B cell (primary cell): ENCODE results near the gene SALL3.

ENCODE experiments used
- CTCF ChIP-seq: fragments of 200-600 bp; IDR thresholded peaks from one replicate; pipeline ENCODE4 v1.8.0; 2022; ENCODE audit warnings: antibody characterized with exemption, mild to moderate bottlenecking
- EZH2 ChIP-seq: IDR thresholded peaks from 2 replicates; pipeline ENCODE4 v1.6.1; 2012; ENCODE audit warnings: borderline replicate concordance, low read depth, mild to moderate bottlenecking, moderate library complexity, low read length; ENCODE audit not compliant: insufficient read depth, poor library complexity, severe bottlenecking

GRCh38 chr18:78979730-78980278 lies at the start of gene SALL3:
- TF ChIP-seq CTCF (no peak), EZH2 (no peak)
